Muscle layer of colon (tissue), 2 donors: ENCODE results near the gene CDC25B.
"Not testable (repeated sequence)": the region's sequence is repeated elsewhere in the genome, so short reads cannot be mapped to it uniquely, and the experiment has no call there.

ENCODE experiments used
- H3K27ac ChIP-seq: one replicate; pipeline ENCODE4 v1.7.0; 2013; ENCODE audit warnings: low read depth, mild to moderate bottlenecking, low read length, moderate library complexity
- H3K27me3 ChIP-seq, 2 donors: one replicate each; pipeline ENCODE4 v1.7.0; 2013; ENCODE audit warnings: low read length in 2 of 2, mild to moderate bottlenecking in 2 of 2; ENCODE audit not compliant: insufficient read depth in 2 of 2, control insufficient read depth in 1 of 2
- H3K36me3 ChIP-seq: one replicate; pipeline ENCODE4 v1.7.0; 2013; ENCODE audit warnings: mild to moderate bottlenecking, low read length; ENCODE audit not compliant: insufficient read depth
- H3K4me1 ChIP-seq: one replicate; pipeline ENCODE4 v1.7.0; 2013; ENCODE audit warnings: mild to moderate bottlenecking, low read length; ENCODE audit not compliant: insufficient read depth
- H3K4me3 ChIP-seq, 2 donors: one replicate each; pipeline ENCODE4 v1.7.0; 2013; ENCODE audit warnings: low read length in 2 of 2, low read depth in 1 of 2, mild to moderate bottlenecking in 1 of 2, moderate library complexity in 1 of 2
- H3K9ac ChIP-seq: one replicate; pipeline ENCODE4 v1.7.0; 2013; ENCODE audit warnings: low read length
- H3K9me3 ChIP-seq: one replicate; pipeline ENCODE4 v1.7.0; 2013; ENCODE audit warnings: mild to moderate bottlenecking, low read length
- donor health status: abdominal sarcoma.
- donor health status: Adenocarcinoma of cecum.

Gene CDC25B

DNA sequence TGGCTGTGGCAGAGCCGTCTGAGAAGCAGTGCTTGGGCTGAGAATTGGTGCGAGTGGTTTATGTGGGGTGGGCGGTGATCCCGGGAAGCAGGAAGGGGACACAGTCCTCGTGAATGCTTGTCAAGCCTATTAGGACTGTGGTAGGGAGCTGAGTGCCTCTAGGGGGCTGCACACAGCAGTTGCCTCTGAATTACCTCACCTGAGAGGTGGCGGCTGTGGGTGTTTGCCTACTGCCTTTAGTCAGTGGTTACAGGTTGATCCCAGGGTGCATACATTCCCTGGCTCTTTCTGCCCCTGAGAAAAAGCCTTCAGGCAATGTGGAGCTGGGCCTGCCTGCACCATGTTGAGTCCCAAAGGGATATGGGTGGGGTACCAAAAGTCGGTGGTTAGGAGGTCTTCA is 29.4 kb downstream of the CDC25B start:
- Histone ChIP-seq H3K27ac (no peak overlapping the region), H3K9ac (no peak overlapping the region), H3K4me3 (no peak overlapping the region), H3K36me3 (peaks cover 25% of the 10 kb centered on the region), H3K9me3 (no peaks in the 10 kb centered on the region), H3K27me3 (no peaks in the 10 kb centered on the region), H3K4me1 (peaks cover 8% of the 10 kb centered on the region)

- no peak overlapping the region for H3K9ac ChIP-seq
- no peaks in the 10 kb centered on the region for H3K27me3 ChIP-seq
- H3K36me3 ChIP-seq, result peaks cover 25% of the 10 kb centered on the region
These were observed 30.3 kb downstream of the CDC25B start for GRCh38 chr20:3826420-3826819.

DNA sequence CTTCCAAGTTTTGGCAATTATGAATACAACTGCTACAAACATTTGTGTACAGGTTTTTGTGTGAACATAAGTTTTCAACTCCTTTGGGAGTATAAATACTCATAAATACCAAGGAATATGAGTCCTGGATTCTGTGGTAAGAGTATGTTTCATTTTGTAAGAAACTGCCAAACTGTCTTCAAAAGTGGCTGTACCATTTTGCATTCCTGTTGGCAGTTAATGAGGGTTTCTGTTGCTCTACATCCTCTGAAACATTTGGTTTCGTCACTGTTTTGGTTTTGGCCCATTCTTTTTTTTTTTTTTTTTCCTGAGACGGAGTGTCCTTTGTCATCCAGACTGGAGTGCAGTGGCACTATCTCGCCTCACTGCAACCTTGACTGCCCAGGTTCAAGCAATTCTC is 32.7 kb downstream of the CDC25B start:
- no peak overlapping the region for H3K4me3 ChIP-seq

More at GRCh38 chr20:3826420-3826819, 30.3 kb downstream of the CDC25B start:
- Histone ChIP-seq H3K4me3 (no peak overlapping the region), H3K4me1 (peaks cover 3% of the 10 kb centered on the region), H3K9me3 (no peaks in the 10 kb centered on the region), H3K27ac (no peak overlapping the region)

DNA sequence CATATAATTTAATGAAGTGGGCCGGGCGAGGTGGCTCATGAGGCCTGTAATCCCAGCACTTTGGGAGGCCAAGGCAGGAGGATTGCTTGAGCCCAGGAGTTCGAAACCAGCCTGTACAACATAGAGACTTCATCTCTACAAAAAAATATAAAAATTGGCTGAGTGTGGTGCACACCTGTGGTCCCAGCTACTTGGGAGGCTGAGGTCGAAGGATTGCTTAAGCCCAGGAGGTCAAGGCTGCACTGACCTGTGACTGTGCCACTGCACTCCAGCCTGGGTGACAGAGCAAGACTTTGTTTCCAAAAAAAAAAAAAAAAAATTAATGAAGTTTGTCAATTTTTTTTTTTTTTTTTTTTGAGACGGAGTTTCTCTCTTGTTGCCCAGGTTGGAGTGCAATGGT is 33.8 kb downstream of the CDC25B start:
- not testable (repeated sequence) for H3K4me3 ChIP-seq, H3K27ac ChIP-seq, H3K36me3 ChIP-seq, H3K27me3 ChIP-seq, H3K9ac ChIP-seq, H3K9me3 ChIP-seq, H3K4me1 ChIP-seq

More for the DNA sequence above, 32.7 kb downstream of the CDC25B start:
- H3K9me3 ChIP-seq, result no peaks in the 10 kb centered on the region
- H3K27me3 ChIP-seq, result no peaks in the 10 kb centered on the region
- H3K4me1 ChIP-seq, result no peaks in the 10 kb centered on the region
- H3K9ac ChIP-seq, result no peak overlapping the region
- peaks cover 12% of the 10 kb centered on the region for H3K36me3 ChIP-seq
- no peak overlapping the region for H3K27ac ChIP-seq

GRCh38 chr20:3836132-3836531 is 40.0 kb downstream of the CDC25B start:
- H3K27me3 ChIP-seq, result no peaks in the 10 kb centered on the region
- H3K9ac ChIP-seq, result no peak overlapping the region
- H3K9me3 ChIP-seq, result no peaks in the 10 kb centered on the region
- no peaks in the 10 kb centered on the region for H3K36me3 ChIP-seq
- no peaks in the 10 kb centered on the region for H3K4me1 ChIP-seq
- H3K27ac ChIP-seq, result no peak overlapping the region
- H3K4me3 ChIP-seq, result no peak overlapping the region

- H3K36me3 ChIP-seq, result no peaks in the 10 kb centered on the region
- no peaks in the 10 kb centered on the region for H3K9me3 ChIP-seq
- H3K9ac ChIP-seq, result no peak overlapping the region
- H3K4me3 ChIP-seq, result no peak overlapping the region
- no peaks in the 10 kb centered on the region for H3K4me1 ChIP-seq
- no peaks in the 10 kb centered on the region for H3K27me3 ChIP-seq
- no peak overlapping the region for H3K27ac ChIP-seq
These were observed 43.2 kb downstream of the CDC25B start for GRCh38 chr20:3839328-3839727.

GRCh38 chr20:3840201-3840600 is 44.1 kb downstream of the CDC25B start:
- not testable (repeated sequence) for H3K9ac ChIP-seq, H3K36me3 ChIP-seq, H3K4me1 ChIP-seq, H3K9me3 ChIP-seq, H3K27ac ChIP-seq, H3K27me3 ChIP-seq, H3K4me3 ChIP-seq

- no peak overlapping the region for H3K27ac ChIP-seq
- no peak overlapping the region for H3K9ac ChIP-seq
These were observed 46.3 kb downstream of the CDC25B start for GRCh38 chr20:3842348-3842930.

DNA sequence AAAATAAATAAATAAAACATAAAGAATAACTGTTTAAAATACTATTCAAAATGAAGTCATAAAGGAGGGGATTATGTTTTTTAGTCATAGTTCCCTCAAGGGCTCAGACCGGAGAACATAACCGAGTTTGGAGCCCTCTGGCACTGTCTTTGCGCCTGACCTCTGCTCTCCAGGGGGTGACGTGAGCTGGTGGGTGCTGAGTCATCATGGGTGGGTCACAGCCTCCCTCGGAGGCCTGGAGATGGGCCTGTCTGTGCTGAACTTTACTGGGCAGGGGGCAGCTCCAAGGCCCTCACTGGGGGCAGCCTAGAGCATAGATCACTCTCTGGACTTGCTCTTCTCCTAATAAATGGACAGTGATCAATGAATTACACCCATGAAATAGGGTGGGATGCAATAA is 47.4 kb downstream of the CDC25B start:
- H3K4me3 ChIP-seq, result no peak overlapping the region
- no peaks in the 10 kb centered on the region for H3K9me3 ChIP-seq
- H3K4me1 ChIP-seq, result peaks cover 19% of the 10 kb centered on the region
- no peaks in the 10 kb centered on the region for H3K27me3 ChIP-seq
- no peak overlapping the region for H3K9ac ChIP-seq
- H3K27ac ChIP-seq, result no peak overlapping the region
- H3K36me3 ChIP-seq, result no peaks in the 10 kb centered on the region

More at GRCh38 chr20:3842348-3842930, 46.3 kb downstream of the CDC25B start:
- H3K4me3 ChIP-seq, result no peak overlapping the region
- H3K9me3 ChIP-seq, result no peaks in the 10 kb centered on the region
- peaks cover 9% of the 10 kb centered on the region for H3K4me1 ChIP-seq
- H3K36me3 ChIP-seq, result no peaks in the 10 kb centered on the region
- H3K27me3 ChIP-seq, result no peaks in the 10 kb centered on the region

- not testable (repeated sequence) for H3K9me3 ChIP-seq, H3K27ac ChIP-seq, H3K27me3 ChIP-seq, H3K36me3 ChIP-seq, H3K4me3 ChIP-seq, H3K9ac ChIP-seq
- H3K4me1 ChIP-seq, result peaks cover 21% of the 10 kb centered on the region
These were observed 48.0 kb downstream of the CDC25B start for GRCh38 chr20:3843990-3844619.

GRCh38 chr20:3846378-3846739 is 50.2 kb downstream of the CDC25B start:
- H3K4me3 ChIP-seq, result peak overlapping the region; percentile 82 to 90
- peaks cover 21% of the 10 kb centered on the region for H3K4me1 ChIP-seq
- peak overlapping the region; percentile 91 for H3K9ac ChIP-seq

More at GRCh38 chr20:3846378-3846739, 50.2 kb downstream of the CDC25B start:
- Histone ChIP-seq H3K27me3 (no peaks in the 10 kb centered on the region), H3K36me3 (no peaks in the 10 kb centered on the region), H3K27ac (peak overlapping the region; percentile 92), H3K9me3 (no peaks in the 10 kb centered on the region)
